PFSK-1 (cell line): Measurements from ENCODE around the gene ANGPT4.

Experiments used
- FOXP2 ChIP-seq: optimal IDR thresholded peaks from 2 replicates; pipeline ENCODE3; 2011; ENCODE audit warnings: borderline replicate concordance, control low read depth, inconsistent platforms; ENCODE audit not compliant: insufficient read depth; ENCODE audit errors: extremely low read length, extremely low read depth
- POLR2AphosphoS5 ChIP-seq: IDR thresholded peaks from 2 replicates; pipeline ENCODE4 v1.6.1; 2012; ENCODE audit warnings: low read depth, mild to moderate bottlenecking, control low read depth, low read length, moderate library complexity
- SIN3A ChIP-seq: IDR thresholded peaks from 2 replicates; pipeline ENCODE4 v1.6.1; 2012; ENCODE audit warnings: mild to moderate bottlenecking, low read length, moderate library complexity, borderline replicate concordance; ENCODE audit not compliant: insufficient read depth
- TAF1 ChIP-seq: IDR thresholded peaks from 2 replicates; pipeline ENCODE4 v1.6.1; 2012; ENCODE audit warnings: low read length, control low read depth, borderline replicate concordance; ENCODE audit not compliant: insufficient read depth
- TF ChIP-seq, protein P1 (sequence below), 2 experiments: IDR thresholded peaks; 2 replicates each; pipeline versions ENCODE4 v1.6.1 to v1.8.0; 2011 to 2012; ENCODE audit warnings: low read depth in 2 of 2, low read length in 2 of 2, control low read depth in 1 of 2, inconsistent platforms in 1 of 2, mild to moderate bottlenecking in 1 of 2, moderate library complexity in 1 of 2; ENCODE audit not compliant: insufficient read depth in 1 of 2

DNA sequence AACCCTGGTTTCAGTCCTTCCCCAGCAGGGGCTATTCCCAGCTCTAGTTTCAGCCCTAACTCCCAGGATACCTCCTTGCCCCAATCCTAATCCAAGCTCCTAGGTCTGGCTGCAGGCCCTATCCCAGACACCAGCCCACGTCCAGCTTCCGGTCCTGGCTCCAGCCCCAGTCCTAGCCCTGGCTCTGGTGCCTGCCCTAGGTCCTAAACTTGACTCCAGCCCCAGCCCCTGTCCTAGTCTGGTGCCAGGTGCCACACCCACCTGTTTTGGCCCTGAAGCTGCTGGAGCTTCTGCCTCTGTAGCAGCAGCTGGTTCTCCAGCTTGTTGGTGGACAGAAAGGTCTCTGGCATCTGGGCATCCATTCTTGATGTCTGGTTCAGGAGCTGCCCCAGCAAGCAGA lies 28.1 kb downstream of the ANGPT4 start:
- no peak for TF ChIP-seq TAF1
- no peak for TF ChIP-seq POLR2AphosphoS5
- TF ChIP-seq, protein P1, sequence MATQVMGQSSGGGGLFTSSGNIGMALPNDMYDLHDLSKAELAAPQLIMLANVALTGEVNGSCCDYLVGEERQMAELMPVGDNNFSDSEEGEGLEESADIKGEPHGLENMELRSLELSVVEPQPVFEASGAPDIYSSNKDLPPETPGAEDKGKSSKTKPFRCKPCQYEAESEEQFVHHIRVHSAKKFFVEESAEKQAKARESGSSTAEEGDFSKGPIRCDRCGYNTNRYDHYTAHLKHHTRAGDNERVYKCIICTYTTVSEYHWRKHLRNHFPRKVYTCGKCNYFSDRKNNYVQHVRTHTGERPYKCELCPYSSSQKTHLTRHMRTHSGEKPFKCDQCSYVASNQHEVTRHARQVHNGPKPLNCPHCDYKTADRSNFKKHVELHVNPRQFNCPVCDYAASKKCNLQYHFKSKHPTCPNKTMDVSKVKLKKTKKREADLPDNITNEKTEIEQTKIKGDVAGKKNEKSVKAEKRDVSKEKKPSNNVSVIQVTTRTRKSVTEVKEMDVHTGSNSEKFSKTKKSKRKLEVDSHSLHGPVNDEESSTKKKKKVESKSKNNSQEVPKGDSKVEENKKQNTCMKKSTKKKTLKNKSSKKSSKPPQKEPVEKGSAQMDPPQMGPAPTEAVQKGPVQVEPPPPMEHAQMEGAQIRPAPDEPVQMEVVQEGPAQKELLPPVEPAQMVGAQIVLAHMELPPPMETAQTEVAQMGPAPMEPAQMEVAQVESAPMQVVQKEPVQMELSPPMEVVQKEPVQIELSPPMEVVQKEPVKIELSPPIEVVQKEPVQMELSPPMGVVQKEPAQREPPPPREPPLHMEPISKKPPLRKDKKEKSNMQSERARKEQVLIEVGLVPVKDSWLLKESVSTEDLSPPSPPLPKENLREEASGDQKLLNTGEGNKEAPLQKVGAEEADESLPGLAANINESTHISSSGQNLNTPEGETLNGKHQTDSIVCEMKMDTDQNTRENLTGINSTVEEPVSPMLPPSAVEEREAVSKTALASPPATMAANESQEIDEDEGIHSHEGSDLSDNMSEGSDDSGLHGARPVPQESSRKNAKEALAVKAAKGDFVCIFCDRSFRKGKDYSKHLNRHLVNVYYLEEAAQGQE (IDR thresholded peaks at IDR 0.05; ENCODE audit: insufficient read depth in 1 of 2, low read depth in 2 of 2, low read length in 2 of 2) = no peak
- TF ChIP-seq SIN3A = no peak
- TF ChIP-seq FOXP2 = no peak
